CD4-positive, CD25-positive, alpha-beta regulatory T cell (primary cell): Measurements from ENCODE around the gene FAM78B. TPM values are rescaled to one million over a fixed set of nuclear protein-coding genes. Genes with fewer than 3 reads are reported as not detected.

ENCODE experiments used
- ATAC-seq, 2 donors: fragments of 150-1000 bp; cut with Tn5 transposase; one replicate each; pipeline ENCODE4 v1.10.0; 2021; ENCODE audit warnings: low read depth in 2 of 2, moderate number of reproducible peaks in 2 of 2, moderate library complexity in 1 of 2
- DNase-seq, 3 donors: peaks; one replicate each; pipeline versions ENCODE4 v3.0.0 to v3.0.0-alpha.2; 2012 to 2022; ENCODE audit warnings: mixed read lengths in 1 of 3
- H3K27ac ChIP-seq: one replicate; pipeline ENCODE4 v1.7.0; 2013; ENCODE audit warnings: mild to moderate bottlenecking, low read length; ENCODE audit not compliant: insufficient read depth, poor library complexity, severe bottlenecking
- H3K27me3 ChIP-seq: one replicate; pipeline ENCODE4 v1.7.0; 2013; ENCODE audit warnings: low read length; ENCODE audit not compliant: control insufficient read depth, insufficient read depth
- H3K36me3 ChIP-seq: one replicate; pipeline ENCODE4 v1.7.0; 2013; ENCODE audit warnings: mild to moderate bottlenecking, low read length, moderate library complexity; ENCODE audit not compliant: control insufficient read depth, insufficient read depth
- H3K4me1 ChIP-seq: 2 replicates; pipeline ENCODE4 v1.7.0; 2013; ENCODE audit warnings: mild to moderate bottlenecking, low read length; ENCODE audit not compliant: insufficient read depth, control insufficient read depth, poor library complexity, severe bottlenecking
- H3K4me3 ChIP-seq: one replicate; pipeline ENCODE4 v1.7.0; 2013; ENCODE audit warnings: low read depth, mild to moderate bottlenecking, low read length, moderate library complexity
- H3K9me3 ChIP-seq, 2 experiments: 1 replicate in 1 of 2; 2 replicates in 1 of 2; pipeline ENCODE4 v1.7.0; 2013; ENCODE audit warnings: low read length in 2 of 2, mild to moderate bottlenecking in 1 of 2, moderate library complexity in 1 of 2; ENCODE audit not compliant: control insufficient read depth in 2 of 2
- H3K27ac Mint-ChIP-seq, 3 donors: one replicate each; pipeline ENCODE4 v1.8.0; 2020 to 2022; ENCODE audit warnings: mild to moderate bottlenecking in 3 of 3, mixed read lengths in 3 of 3, moderate library complexity in 2 of 3
- H3K27me3 Mint-ChIP-seq: one replicate; pipeline ENCODE4 v1.8.0; 2022; ENCODE audit warnings: mild to moderate bottlenecking, mixed read lengths
- H3K36me3 Mint-ChIP-seq: one replicate; pipeline ENCODE4 v1.8.0; 2020; ENCODE audit warnings: mixed read lengths
- H3K4me1 Mint-ChIP-seq, 4 donors: one replicate each; pipeline ENCODE4 v1.8.0; 2020 to 2022; ENCODE audit warnings: mixed read lengths in 4 of 4, mild to moderate bottlenecking in 1 of 4
- H3K4me3 Mint-ChIP-seq, 4 donors: one replicate each; pipeline ENCODE4 v1.8.0; 2020 to 2022; ENCODE audit warnings: mild to moderate bottlenecking in 4 of 4, mixed read lengths in 4 of 4, moderate library complexity in 3 of 4
- H3K9me3 Mint-ChIP-seq, 7 donors: one replicate each; pipeline ENCODE4 v1.8.0; 2020 to 2022; ENCODE audit warnings: mixed read lengths in 7 of 7, mild to moderate bottlenecking in 3 of 7, moderate library complexity in 2 of 7
- polyA plus RNA-seq, 4 donors: library from polyadenylated mRNA; unstranded; fragments of 300-500 nt; fragmentation: Illumina TruSeq; gene quantifications; one replicate each; pipeline ENCODE4 v1.2.3, GENCODE V29; 2021
- total RNA-seq: library from RNA; stranded (reverse); gene quantifications from one replicate; pipeline ENCODE4 v1.2.3, GENCODE V29; 2022

Gene FAM78B, protein sequence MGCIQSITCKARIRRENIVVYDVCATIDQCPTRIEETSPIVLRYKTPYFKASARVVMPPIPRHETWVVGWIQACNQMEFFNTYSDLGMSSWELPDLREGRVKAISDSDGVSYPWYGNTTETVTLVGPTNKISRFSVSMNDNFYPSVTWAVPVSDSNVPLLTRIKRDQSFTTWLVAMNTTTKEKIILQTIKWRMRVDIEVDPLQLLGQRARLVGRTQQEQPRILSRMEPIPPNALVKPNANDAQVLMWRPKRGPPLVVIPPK
- total RNA-seq: 0.30 TPM
- polyA plus RNA-seq: under 1 TPM in 1 of 4 donors, not detected in 3; 0.07 TPM

DNA sequence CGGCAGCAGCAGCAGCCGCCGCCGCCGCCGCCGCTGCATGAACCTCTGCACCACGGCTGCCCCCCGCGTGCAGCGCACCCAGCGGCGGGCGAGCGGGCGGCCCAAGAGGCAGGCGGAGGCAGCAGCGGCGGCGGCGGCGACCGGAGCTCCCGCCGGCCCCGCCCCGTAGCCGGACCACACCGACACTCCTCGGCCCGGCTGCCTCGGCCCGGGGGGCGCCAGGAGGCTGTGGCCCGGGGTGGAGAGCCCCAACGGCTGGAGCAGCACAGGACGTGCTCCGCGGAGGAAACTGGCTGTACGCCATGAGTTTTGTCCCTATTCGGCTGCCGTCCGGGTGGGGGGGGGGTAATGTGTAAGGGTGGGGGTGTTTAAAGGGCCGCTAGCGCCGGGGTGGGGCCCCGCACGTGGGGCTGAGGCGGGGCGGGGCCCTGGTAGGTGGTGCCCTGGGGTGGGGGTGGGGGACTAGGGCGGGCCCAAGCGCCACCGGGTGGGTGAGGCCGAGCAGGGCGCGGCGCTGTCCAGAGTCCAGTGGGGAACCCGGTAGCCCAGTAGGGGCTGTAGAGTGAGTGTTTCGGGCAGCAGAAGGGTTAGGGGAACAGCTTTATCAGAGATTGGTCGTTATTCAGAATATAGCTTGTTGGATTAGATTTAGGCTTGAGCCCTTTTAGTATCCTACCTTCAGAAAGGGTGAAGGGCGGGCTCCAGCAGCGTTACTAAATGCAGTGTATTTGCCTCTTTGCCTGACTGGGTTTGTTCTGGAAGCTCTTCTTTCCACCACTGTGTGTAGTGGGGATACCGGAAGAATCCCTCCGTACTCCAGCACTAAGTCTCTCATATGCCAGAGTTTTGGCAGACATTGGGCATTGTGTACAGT, at the start of gene FAM78B:
FAM78B (minus strand) TSS at position 304 of the 874 bp plus-strand sequence. CDS start 753 bp downstream, outside the sequence.
- Histone ChIP-seq H3K36me3 (no peaks in the 10 kb centered on the region), H3K27me3 (peaks cover 16% of the 10 kb centered on the region), H3K4me3 (peak within 1 kb of the TSS; percentile 64), H3K9me3 (no peaks in the 10 kb centered on the region), H3K27ac (no peak within 1 kb of the TSS), H3K4me1 (peaks cover 18% of the 10 kb centered on the region)
- DNase-seq (peak; percentile 12 to 77 (median 56)), ATAC-seq (peak; percentile 51 to 61)
- peaks cover 56% of the 10 kb centered on the region for H3K27me3 Mint-ChIP-seq
- peak within 1 kb of the TSS; percentile 80 to 85 (median 81) for H3K4me3 Mint-ChIP-seq
- H3K4me1 Mint-ChIP-seq: peaks cover 0 to 22% (median 0%) of the 10 kb centered on the region in 4 donors
- no peak within 1 kb of the TSS for H3K27ac Mint-ChIP-seq
- peaks cover 0 to 2% (median 0%) of the 10 kb centered on the region in 7 donors for H3K9me3 Mint-ChIP-seq
- no peaks in the 10 kb centered on the region for H3K36me3 Mint-ChIP-seq

DNA sequence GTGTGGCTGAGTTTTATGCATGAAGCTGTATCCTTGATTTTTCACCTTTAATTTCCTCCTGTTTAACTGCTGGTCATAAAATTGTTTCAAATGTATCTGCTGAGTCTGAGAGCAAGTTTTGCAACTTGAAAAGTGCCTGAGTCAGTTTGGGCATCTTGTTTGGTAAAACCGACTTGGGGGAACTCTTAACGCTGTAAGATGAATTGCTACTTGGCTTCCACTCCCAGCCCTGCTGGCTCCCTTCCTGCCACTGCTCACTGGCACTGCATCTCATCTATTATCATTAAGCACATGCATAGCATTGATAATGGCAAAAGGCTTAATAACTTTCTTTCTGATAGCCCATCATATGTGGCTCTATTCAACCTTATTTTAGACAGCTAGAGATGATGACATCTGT, 35.7 kb upstream of the FAM78B start:
- no peak overlapping the region for H3K27ac ChIP-seq
- peaks cover 0 to 10% (median 0%) of the 10 kb centered on the region in 7 donors for H3K9me3 Mint-ChIP-seq
- no peak overlapping the region for H3K4me3 ChIP-seq
- H3K4me1 Mint-ChIP-seq: no peaks in the 10 kb centered on the region
- no peaks in the 10 kb centered on the region for H3K36me3 Mint-ChIP-seq
- H3K9me3 ChIP-seq: no peaks in the 10 kb centered on the region
- peaks cover 3% of the 10 kb centered on the region for H3K27me3 ChIP-seq
- H3K4me3 Mint-ChIP-seq: no peak overlapping the region
- DNase-seq (no peak), ATAC-seq (no peak)
- H3K27ac Mint-ChIP-seq: no peak overlapping the region
- H3K27me3 Mint-ChIP-seq: no peaks in the 10 kb centered on the region
- no peaks in the 10 kb centered on the region for H3K4me1 ChIP-seq
- H3K36me3 ChIP-seq: no peaks in the 10 kb centered on the region

DNA sequence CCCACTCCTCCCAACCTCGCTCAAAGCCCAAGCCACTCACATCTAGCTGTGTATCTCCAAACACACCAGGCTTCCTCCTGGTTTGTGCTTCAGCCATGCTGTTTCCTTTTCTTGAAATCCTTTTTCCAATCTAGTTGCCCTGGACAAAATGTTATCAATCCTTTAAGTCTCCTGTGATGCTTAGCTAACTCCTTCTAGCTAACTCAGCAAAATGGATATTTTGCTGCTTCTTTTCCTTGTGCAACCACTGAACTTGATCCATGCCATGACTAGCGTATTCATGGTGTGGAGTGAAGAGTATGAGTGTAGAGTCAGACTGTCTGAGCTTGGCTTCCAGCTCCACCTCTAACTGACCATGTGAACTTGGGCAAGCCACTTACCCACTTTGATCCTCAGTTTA, 33.9 kb upstream of the FAM78B start:
- Mint-ChIP-seq H3K9me3 (peaks cover 0 to 10% (median 0%) of the 10 kb centered on the region in 7 donors), H3K4me3 (no peak overlapping the region), H3K27ac (no peak overlapping the region), H3K36me3 (no peaks in the 10 kb centered on the region), H3K4me1 (no peaks in the 10 kb centered on the region), H3K27me3 (no peaks in the 10 kb centered on the region)
- no peaks in the 10 kb centered on the region for H3K36me3 ChIP-seq
- peaks cover 3% of the 10 kb centered on the region for H3K27me3 ChIP-seq
- H3K27ac ChIP-seq: no peak overlapping the region
- no peaks in the 10 kb centered on the region for H3K4me1 ChIP-seq
- ATAC-seq (no peak), DNase-seq (no peak)
- no peak overlapping the region for H3K4me3 ChIP-seq
- no peaks in the 10 kb centered on the region for H3K9me3 ChIP-seq

DNA sequence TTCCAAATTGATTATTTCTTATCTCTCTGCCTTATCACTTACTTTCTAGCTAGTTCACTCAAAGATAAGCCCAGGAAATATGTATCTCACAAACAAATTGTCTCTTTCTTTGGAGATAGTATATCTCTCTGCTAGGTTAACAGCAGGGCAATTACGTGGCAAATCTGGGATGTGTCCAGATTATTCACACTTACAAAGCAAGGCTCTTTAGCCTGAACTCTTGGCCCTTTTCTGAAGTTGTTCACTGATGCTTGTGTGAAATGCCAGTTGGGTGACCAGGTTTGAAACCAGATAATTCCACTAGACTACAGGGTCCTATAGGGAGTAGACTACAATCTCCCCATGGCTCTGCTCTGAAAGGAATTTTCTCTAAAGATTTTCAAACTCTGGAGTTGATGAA, 30.8 kb upstream of the FAM78B start:
- Mint-ChIP-seq H3K27ac (no peak overlapping the region), H3K4me1 (no peaks in the 10 kb centered on the region), H3K27me3 (no peaks in the 10 kb centered on the region), H3K36me3 (no peaks in the 10 kb centered on the region), H3K9me3 (no peaks in the 10 kb centered on the region), H3K4me3 (no peak overlapping the region)
- Histone ChIP-seq H3K4me3 (no peak overlapping the region), H3K9me3 (no peaks in the 10 kb centered on the region), H3K36me3 (no peaks in the 10 kb centered on the region), H3K27me3 (peaks cover 3% of the 10 kb centered on the region), H3K27ac (no peak overlapping the region), H3K4me1 (no peaks in the 10 kb centered on the region)
- DNase-seq (no peak), ATAC-seq (no peak)

DNA sequence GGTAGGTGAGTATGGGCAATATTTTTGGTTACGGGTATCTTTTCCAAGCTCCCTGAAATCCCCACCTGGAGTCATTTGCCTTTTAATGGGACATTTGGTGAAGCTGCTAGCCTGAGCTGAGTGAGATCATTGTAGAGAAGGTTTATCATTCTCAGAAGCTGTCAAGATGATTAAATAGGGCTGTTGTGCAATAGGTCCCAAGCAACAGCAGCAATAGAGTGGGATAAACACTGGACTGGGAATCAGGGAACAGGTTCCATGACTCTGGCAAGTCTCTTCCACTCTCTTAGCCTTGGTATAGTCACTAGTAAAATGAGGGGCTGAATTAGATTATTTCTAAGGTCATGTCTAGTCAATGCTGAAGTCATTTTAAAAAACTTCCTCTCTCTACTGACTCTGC, 30.3 kb upstream of the FAM78B start:
- no peak overlapping the region for H3K4me3 ChIP-seq
- H3K4me1 ChIP-seq: no peaks in the 10 kb centered on the region
- H3K27ac Mint-ChIP-seq: no peak overlapping the region
- H3K9me3 ChIP-seq: no peaks in the 10 kb centered on the region
- H3K4me1 Mint-ChIP-seq: no peaks in the 10 kb centered on the region
- no peaks in the 10 kb centered on the region for H3K36me3 ChIP-seq
- no peak overlapping the region for H3K27ac ChIP-seq
- ATAC-seq (no peak), DNase-seq (no peak)
- peaks cover 3% of the 10 kb centered on the region for H3K27me3 ChIP-seq
- H3K36me3 Mint-ChIP-seq: no peaks in the 10 kb centered on the region
- H3K4me3 Mint-ChIP-seq: no peak overlapping the region
- H3K9me3 Mint-ChIP-seq: no peaks in the 10 kb centered on the region
- H3K27me3 Mint-ChIP-seq: no peaks in the 10 kb centered on the region

DNA sequence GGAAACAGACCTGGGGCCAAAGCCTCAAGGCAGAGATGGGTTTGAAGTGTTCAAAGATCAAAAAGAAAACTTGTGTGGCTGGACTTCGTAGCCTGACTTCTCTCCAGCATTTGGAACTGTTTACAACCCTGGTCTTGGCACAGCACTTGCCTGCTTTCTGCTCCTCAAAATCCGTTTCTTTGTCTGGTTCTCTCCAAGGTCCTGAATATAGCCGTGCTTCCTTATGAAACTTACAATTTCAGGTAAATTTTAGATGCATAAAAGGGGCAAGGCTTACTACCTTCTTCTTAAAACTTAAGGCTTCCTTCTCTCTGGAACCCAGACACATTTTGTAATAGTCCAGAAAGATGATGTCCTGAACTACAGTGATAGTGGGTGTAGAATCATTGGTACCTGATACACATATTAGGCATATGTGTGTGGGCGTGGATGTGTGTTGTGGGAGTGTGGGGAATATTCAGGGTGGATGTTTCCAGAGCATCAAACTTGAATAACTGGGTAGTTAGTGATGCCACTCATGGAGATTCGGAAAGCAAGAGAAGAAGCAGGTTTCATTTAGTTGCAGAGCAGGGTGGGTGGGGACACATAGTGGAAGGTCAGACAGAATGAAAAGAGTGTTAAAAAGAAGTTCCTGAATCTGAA, 26.4 kb upstream of the FAM78B start:
- H3K4me1 Mint-ChIP-seq: no peaks in the 10 kb centered on the region
- no peak for ATAC-seq
- no peak overlapping the region for H3K4me3 Mint-ChIP-seq
- Histone ChIP-seq H3K36me3 (no peaks in the 10 kb centered on the region), H3K27ac (no peak overlapping the region), H3K4me3 (no peak overlapping the region), H3K9me3 (no peaks in the 10 kb centered on the region), H3K27me3 (no peaks in the 10 kb centered on the region), H3K4me1 (no peaks in the 10 kb centered on the region)
- no peak overlapping the region for H3K27ac Mint-ChIP-seq
- H3K27me3 Mint-ChIP-seq: no peaks in the 10 kb centered on the region
- no peaks in the 10 kb centered on the region for H3K9me3 Mint-ChIP-seq
- H3K36me3 Mint-ChIP-seq: no peaks in the 10 kb centered on the region
- DNase-seq: no peak

DNA sequence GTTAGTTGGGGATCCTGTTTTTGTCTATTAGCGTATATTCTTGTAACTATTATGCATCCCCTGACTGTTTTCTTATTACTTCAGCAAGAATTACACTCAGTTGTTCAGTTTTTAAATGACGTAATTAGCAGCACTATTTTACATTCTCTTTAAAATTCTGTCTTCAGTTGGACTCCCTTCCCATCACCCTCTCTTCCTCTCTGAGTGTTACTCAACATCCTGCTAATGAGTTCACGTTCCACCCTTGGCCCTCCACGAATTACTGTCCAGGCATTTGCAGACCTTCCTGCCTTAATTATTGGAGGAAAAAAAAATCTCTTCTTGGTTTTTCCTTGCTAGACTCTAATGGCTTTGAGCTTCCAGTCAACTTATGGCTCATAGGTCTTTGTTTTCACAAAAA, 23.6 kb upstream of the FAM78B start:
- Histone ChIP-seq H3K27me3 (no peaks in the 10 kb centered on the region), H3K4me1 (no peaks in the 10 kb centered on the region), H3K36me3 (no peaks in the 10 kb centered on the region), H3K27ac (no peak overlapping the region), H3K9me3 (no peaks in the 10 kb centered on the region), H3K4me3 (no peak overlapping the region)
- H3K27ac Mint-ChIP-seq: no peak overlapping the region
- H3K36me3 Mint-ChIP-seq: no peaks in the 10 kb centered on the region
- no peaks in the 10 kb centered on the region for H3K4me1 Mint-ChIP-seq
- H3K9me3 Mint-ChIP-seq: peaks cover 0 to 2% (median 0%) of the 10 kb centered on the region in 7 donors
- H3K4me3 Mint-ChIP-seq: no peak overlapping the region
- ATAC-seq (no peak), DNase-seq (no peak)
- no peaks in the 10 kb centered on the region for H3K27me3 Mint-ChIP-seq
